Suprapubic skin (tissue), 4 donors: ENCODE measurements around the gene DNAH11. TPM values are rescaled to one million over a fixed set of nuclear protein-coding genes. Genes with fewer than 3 reads are reported as not detected.

Source experiments
- DNase-seq, 2 donors: peaks; one replicate each; pipeline ENCODE4 v3.0.0-alpha.2; 2019; ENCODE audit warnings: low spot score in 2 of 2
- H3K27ac ChIP-seq: fragments of 200-600 bp; sonication (generic); one replicate; pipeline ENCODE4 v1.5.1; 2019
- H3K27me3 ChIP-seq: fragments of 200-600 bp; sonication (generic); one replicate; pipeline ENCODE4 v1.5.1; 2019
- H3K36me3 ChIP-seq: fragments of 200-600 bp; sonication (generic); one replicate; pipeline ENCODE4 v1.5.1; 2019
- H3K4me1 ChIP-seq: fragments of 200-600 bp; sonication (generic); one replicate; pipeline ENCODE4 v1.5.1; 2019
- H3K4me3 ChIP-seq: fragments of 200-600 bp; sonication (generic); one replicate; pipeline ENCODE4 v1.5.1; 2019; ENCODE audit warnings: mild to moderate bottlenecking
- H3K9me3 ChIP-seq: fragments of 200-600 bp; sonication (generic); one replicate; pipeline ENCODE4 v1.5.1; 2019
- CTCF ChIP-seq, 2 donors: fragments of 200-600 bp in 1 of 2; fragments of 450-650 bp in 1 of 2; sonication (generic) in 1 of 2; IDR thresholded peaks; one replicate each; pipeline ENCODE4 v1.5.1; 2016 to 2019; ENCODE audit warnings: antibody characterized with exemption in 2 of 2, mild to moderate bottlenecking in 1 of 2, moderate library complexity in 1 of 2
- EP300 ChIP-seq: sonication (generic); formaldehyde crosslinking; IDR thresholded peaks from one replicate; pipeline ENCODE4 v1.6.1; 2017; ENCODE audit warnings: antibody characterized with exemption
- POLR2A ChIP-seq, 2 donors: fragments of 450-650 bp; IDR thresholded peaks; one replicate each; pipeline ENCODE4 v1.6.1; 2017; ENCODE audit warnings: antibody characterized with exemption in 2 of 2, mild to moderate bottlenecking in 2 of 2, moderate library complexity in 2 of 2
- POLR2AphosphoS5 ChIP-seq, 3 donors: sonication (generic); formaldehyde crosslinking; IDR thresholded peaks; one replicate each; pipeline ENCODE4 v1.6.1; 2017; ENCODE audit warnings: antibody characterized with exemption in 3 of 3
- WGBS: methylation state at CpG from one replicate; pipeline ENCODE4 v1.1.5; 2018; 5-methylcytosine and 5-hydroxymethylcytosine counted together
- total RNA-seq, 4 donors: library from RNA; depleted of rRNA; stranded (reverse); fragments of >200 nt; gene quantifications; one replicate each; pipeline ENCODE4 v1.1.0, GENCODE V29; 2016

The DNAH11 gene
- total RNA-seq, 4 donors from 2014 or later = 0.57 to 48.3 (median 1.8) TPM

- TF ChIP-seq POLR2A (IDR thresholded peaks at IDR 0.05) = no peak
- no peak for TF ChIP-seq POLR2AphosphoS5 (IDR thresholded peaks at IDR 0.05)
- TF ChIP-seq EP300 = no peak
- no peak for TF ChIP-seq CTCF (IDR thresholded peaks at IDR 0.05)
- no peaks in the 10 kb centered on the region for H3K27me3 ChIP-seq
- no peak for DNase-seq
- H3K9me3 ChIP-seq = no peaks in the 10 kb centered on the region
- peaks cover 17% of the 10 kb centered on the region for H3K4me1 ChIP-seq
- no peak overlapping the region for H3K4me3 ChIP-seq
- no peak overlapping the region for H3K27ac ChIP-seq
- 72% methylated on average over 3 of the region's 3 CpGs for WGBS
- H3K36me3 ChIP-seq = peaks cover 11% of the 10 kb centered on the region
These were observed 372.3 kb downstream of the DNAH11 start for GRCh38 chr7:21915140-21915539.

DNA sequence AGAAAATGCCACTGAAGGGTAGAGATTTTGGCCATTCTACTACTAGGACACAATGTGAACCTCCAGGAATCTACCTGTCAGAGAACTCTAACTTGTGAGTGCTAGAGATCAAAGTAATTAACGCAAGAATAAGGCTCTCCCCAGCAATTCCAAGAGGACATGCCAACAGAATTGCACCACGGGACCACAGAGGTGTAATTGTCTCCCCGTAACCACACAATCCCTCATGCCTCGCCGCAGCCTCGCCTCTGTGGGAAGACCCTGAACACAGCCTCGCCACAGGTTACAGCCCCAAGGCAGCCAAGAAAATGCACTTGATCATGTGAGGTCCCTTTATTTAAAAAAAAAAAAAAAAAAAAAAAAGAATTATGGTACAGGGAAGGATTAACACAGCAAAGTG is 373.3 kb downstream of the DNAH11 start:
- no peak for DNase-seq
- Histone ChIP-seq H3K27me3 (no peaks in the 10 kb centered on the region), H3K27ac (no peak overlapping the region), H3K36me3 (peaks cover 11% of the 10 kb centered on the region), H3K4me3 (no peak overlapping the region), H3K9me3 (no peaks in the 10 kb centered on the region), H3K4me1 (peaks cover 17% of the 10 kb centered on the region)
- WGBS = 80% methylated on average over 7 of the region's 7 CpGs
- TF ChIP-seq POLR2A (IDR thresholded peaks at IDR 0.05) (no peak), POLR2AphosphoS5 (IDR thresholded peaks at IDR 0.05) (no peak), EP300 (no peak), CTCF (IDR thresholded peaks at IDR 0.05) (no peak)

DNA sequence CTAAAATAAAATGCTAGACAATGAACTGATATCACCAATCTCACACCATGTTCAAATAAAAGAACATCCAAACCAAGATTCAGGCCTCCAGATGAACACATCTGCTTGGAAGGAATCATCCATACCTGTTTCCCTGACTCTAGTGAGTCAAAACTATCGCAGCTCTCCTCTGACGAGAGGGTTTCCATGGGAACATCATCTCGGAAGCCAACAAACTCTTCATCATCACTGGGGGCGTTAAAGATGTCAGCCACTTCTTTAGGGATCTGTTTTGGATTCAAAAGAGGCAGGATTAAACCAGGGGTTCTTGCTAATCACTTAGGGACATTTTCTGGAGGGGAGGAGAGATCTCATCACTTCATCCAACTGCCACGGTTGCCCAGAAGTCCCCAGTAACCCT is 373.8 kb downstream of the DNAH11 start:
- no peak for DNase-seq
- Histone ChIP-seq H3K4me3 (no peak overlapping the region), H3K4me1 (peaks cover 17% of the 10 kb centered on the region), H3K27me3 (no peaks in the 10 kb centered on the region), H3K36me3 (peaks cover 11% of the 10 kb centered on the region), H3K9me3 (no peaks in the 10 kb centered on the region), H3K27ac (no peak overlapping the region)
- no peak for TF ChIP-seq CTCF (IDR thresholded peaks at IDR 0.05)
- no peak for TF ChIP-seq POLR2AphosphoS5 (IDR thresholded peaks at IDR 0.05)
- no peak for TF ChIP-seq EP300
- no peak for TF ChIP-seq POLR2A (IDR thresholded peaks at IDR 0.05)
- 83% methylated on average over 5 of the region's 5 CpGs for WGBS

GRCh38 chr7:21918216-21918615 is 375.4 kb downstream of the DNAH11 start:
- TF ChIP-seq EP300 = no peak
- Histone ChIP-seq H3K36me3 (peaks cover 11% of the 10 kb centered on the region), H3K27me3 (no peaks in the 10 kb centered on the region), H3K4me3 (no peak overlapping the region), H3K9me3 (no peaks in the 10 kb centered on the region), H3K27ac (no peak overlapping the region), H3K4me1 (peaks cover 5% of the 10 kb centered on the region)
- DNase-seq = no peak
- 74% methylated on average over 2 of the region's 2 CpGs for WGBS

- Histone ChIP-seq H3K36me3 (no peaks in the 10 kb centered on the region), H3K4me1 (no peaks in the 10 kb centered on the region), H3K27ac (no peak overlapping the region), H3K27me3 (no peaks in the 10 kb centered on the region), H3K9me3 (no peaks in the 10 kb centered on the region), H3K4me3 (no peak overlapping the region)
- 63% methylated on average over 3 of the region's 3 CpGs for WGBS
- TF ChIP-seq POLR2A (IDR thresholded peaks at IDR 0.05) = no peak
- no peak for TF ChIP-seq POLR2AphosphoS5 (IDR thresholded peaks at IDR 0.05)
- TF ChIP-seq EP300 = no peak
- TF ChIP-seq CTCF (IDR thresholded peaks at IDR 0.05) = no peak
- no peak for DNase-seq
These were observed 378.1 kb downstream of the DNAH11 start for GRCh38 chr7:21920936-21921335.

- Histone ChIP-seq H3K4me1 (no peaks in the 10 kb centered on the region), H3K4me3 (no peak overlapping the region), H3K36me3 (no peaks in the 10 kb centered on the region), H3K9me3 (no peaks in the 10 kb centered on the region), H3K27me3 (no peaks in the 10 kb centered on the region), H3K27ac (no peak overlapping the region)
- TF ChIP-seq POLR2A (IDR thresholded peaks at IDR 0.05) = no peak
- TF ChIP-seq POLR2AphosphoS5 (IDR thresholded peaks at IDR 0.05) = no peak
- TF ChIP-seq CTCF (IDR thresholded peaks at IDR 0.05) = no peak
- no peak for TF ChIP-seq EP300
- no peak for DNase-seq
- WGBS = 81% methylated on average over 5 of the region's 5 CpGs
These were observed 379.8 kb downstream of the DNAH11 start for GRCh38 chr7:21922605-21923004.
